PC-9 (cell line): ENCODE measurements around the gene DUSP18.

Source experiments
- CTCF ChIP-seq: fragments of 200-600 bp; sonication (generic); conservative IDR thresholded peaks from 2 replicates; pipeline ENCODE4 v1.6.1; 2017; ENCODE audit warnings: mixed run types, antibody characterized with exemption, mild to moderate bottlenecking, moderate library complexity
- EZH2 ChIP-seq: fragments of 200-600 bp; sonication (generic); IDR thresholded peaks from 2 replicates; pipeline ENCODE4 v1.8.0; 2017; ENCODE audit warnings: antibody characterized with exemption, low read depth

DNA sequence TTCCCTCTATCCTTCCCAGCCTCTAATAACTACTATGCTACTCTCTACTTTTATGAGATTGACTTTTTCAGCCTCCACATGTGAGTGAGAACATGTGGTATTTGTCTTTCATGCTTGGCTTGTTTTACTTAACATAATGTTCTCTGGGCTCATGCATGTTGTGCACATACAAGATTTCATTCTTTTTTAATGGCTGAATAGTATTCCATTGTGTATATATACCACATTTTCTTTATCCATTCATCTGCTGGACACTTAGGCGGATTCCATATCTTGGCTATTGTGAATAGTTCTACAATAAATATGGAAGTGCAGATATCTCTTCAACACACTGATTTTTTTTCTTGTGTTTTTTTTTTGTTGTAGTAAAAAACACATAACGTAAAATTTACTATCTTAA, 46.4 kb upstream of the DUSP18 start:
- TF ChIP-seq CTCF (no peak), EZH2 (no peak)
